HG02798 (cell line): ENCODE data around the gene PDCD5.

Experiments
- ATAC-seq: cut with Tn5 transposase; IDR thresholded peaks from one replicate; pipeline ENCODE4 v1.9.1; 2021; ENCODE audit warnings: mild to moderate bottlenecking; ENCODE audit not compliant: unreplicated experiment, poor library complexity

PDCD5 gene

DNA sequence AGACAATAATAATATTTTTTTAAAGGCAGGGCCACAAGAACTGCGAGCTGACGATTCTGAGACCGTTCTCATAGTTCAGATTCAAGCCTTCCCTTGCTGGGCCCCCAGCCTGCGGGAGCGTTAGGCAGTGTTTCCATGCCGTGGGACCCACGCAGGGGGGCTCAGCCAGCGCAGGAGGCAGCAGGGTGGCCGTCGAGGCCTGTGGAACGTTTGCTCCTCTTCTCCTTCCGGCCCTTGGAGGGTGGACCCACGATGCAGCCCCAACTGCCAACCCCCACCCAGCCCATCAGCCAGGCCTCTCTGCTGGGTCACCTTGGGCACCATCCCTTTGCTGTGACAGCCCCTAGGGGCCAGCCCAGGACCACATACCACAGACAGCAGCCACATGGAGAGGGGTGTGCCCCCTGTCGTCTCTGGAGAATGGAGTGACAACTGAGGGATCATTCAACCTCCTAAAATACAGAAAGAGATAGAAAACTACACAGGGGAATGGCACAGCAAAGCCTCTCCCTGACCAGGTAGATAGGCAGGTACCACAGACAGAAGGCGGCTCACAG lies 46.8 kb downstream of the PDCD5 start:
- no peak for ATAC-seq

DNA sequence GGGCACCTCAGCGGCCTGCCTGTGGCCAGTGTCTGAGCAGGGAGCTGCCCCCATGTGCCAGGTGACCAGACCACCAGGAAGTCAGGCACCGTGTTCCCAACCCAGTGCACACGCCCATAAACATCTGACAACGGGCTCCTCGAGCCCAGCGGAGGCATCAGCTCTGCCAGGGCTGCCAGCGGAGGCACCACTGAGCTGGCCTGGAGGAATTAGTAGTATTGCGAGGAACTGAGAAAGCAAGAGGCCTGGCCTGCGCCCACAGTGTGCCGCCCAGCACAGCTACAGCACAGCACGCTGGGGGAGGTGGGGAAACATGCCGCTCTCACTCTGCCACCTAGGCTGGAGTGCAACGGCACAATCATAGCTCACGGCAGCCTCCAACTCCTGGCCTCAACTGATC lies 49.3 kb downstream of the PDCD5 start:
- no peak for ATAC-seq

GRCh38 chr19:32631381-32631780 lies 50.4 kb downstream of the PDCD5 start:
- ATAC-seq: no peak
